Thymus (tissue), 11 donors: ENCODE measurements around the gene GOLPH3. TPM values are rescaled to one million over a fixed set of nuclear protein-coding genes. Genes with fewer than 3 reads are reported as not detected.
"Not testable (repeated sequence)": the region's sequence is repeated elsewhere in the genome, so short reads cannot be mapped to it uniquely, and the experiment has no call there.

ENCODE experiments used
- DNase-seq, 9 donors: peaks; one replicate each; pipeline ENCODE4 v3.0.0-alpha.2; 2013; ENCODE audit warnings: low spot score in 9 of 9, low read depth in 6 of 9, missing footprints in 1 of 9
- H3K27ac ChIP-seq, 2 donors: one replicate each; pipeline ENCODE4 v1.5.1; 2013; ENCODE audit warnings: control low read depth in 1 of 2, low read depth in 1 of 2, low read length in 1 of 2, mild to moderate bottlenecking in 1 of 2, moderate library complexity in 1 of 2
- H3K27me3 ChIP-seq, 2 donors: one replicate each; pipeline ENCODE4 v1.5.1; 2013; ENCODE audit warnings: low read length in 1 of 2; ENCODE audit not compliant: control insufficient read depth in 2 of 2, insufficient read depth in 1 of 2
- H3K36me3 ChIP-seq, 2 donors: one replicate each; pipeline ENCODE4 v1.5.1; 2013; ENCODE audit warnings: low read length in 1 of 2, mild to moderate bottlenecking in 1 of 2, moderate library complexity in 1 of 2; ENCODE audit not compliant: control insufficient read depth in 2 of 2, insufficient read depth in 2 of 2
- H3K4me1 ChIP-seq, 2 donors: one replicate each; pipeline ENCODE4 v1.5.1; 2013; ENCODE audit warnings: low read length in 2 of 2; ENCODE audit not compliant: control insufficient read depth in 2 of 2, insufficient read depth in 2 of 2
- H3K4me3 ChIP-seq, 2 donors: one replicate each; pipeline ENCODE4 v1.5.1; 2013; ENCODE audit warnings: low read length in 2 of 2, control low read depth in 1 of 2, mild to moderate bottlenecking in 1 of 2
- H3K9me3 ChIP-seq, 2 donors: one replicate each; pipeline ENCODE4 v1.5.1; 2013; ENCODE audit warnings: low read length in 1 of 2, mild to moderate bottlenecking in 1 of 2; ENCODE audit not compliant: control insufficient read depth in 2 of 2, insufficient read depth in 1 of 2
- WGBS: extraction: QIAGEN DNeasy Blood & Tissue Kit; methylation state at CpG from one replicate; pipeline ENCODE4 v1.1.7; 2013; 5-methylcytosine and 5-hydroxymethylcytosine counted together
- polyA plus RNA-seq: library from polyadenylated mRNA; stranded (reverse); fragments of 200-250 nt; gene quantifications from one replicate; pipeline ENCODE4 v1.2.3, GENCODE V29; 2013
- total RNA-seq: library from RNA; stranded (reverse); fragments of 120-200 nt; gene quantifications from one replicate; pipeline ENCODE4 v1.2.4, GENCODE V29; 2013
- donor health status: healthy.

Gene GOLPH3
- total and polyA plus RNA-seq, 2 donors = 42.9 to 76.9 TPM

- no peak for DNase-seq
- Histone ChIP-seq H3K36me3 (no peaks in the 10 kb centered on the region), H3K4me3 (no peak overlapping the region), H3K27me3 (no peaks in the 10 kb centered on the region), H3K9me3 (no peaks in the 10 kb centered on the region), H3K27ac (no peak overlapping the region), H3K4me1 (no peaks in the 10 kb centered on the region)
- whole genome bisulfite sequencing = 94% methylated on average over 24 of the region's 24 CpGs
These were observed 83.9 kb downstream of the GOLPH3 start for GRCh38 chr5:32090026-32090754.

DNA sequence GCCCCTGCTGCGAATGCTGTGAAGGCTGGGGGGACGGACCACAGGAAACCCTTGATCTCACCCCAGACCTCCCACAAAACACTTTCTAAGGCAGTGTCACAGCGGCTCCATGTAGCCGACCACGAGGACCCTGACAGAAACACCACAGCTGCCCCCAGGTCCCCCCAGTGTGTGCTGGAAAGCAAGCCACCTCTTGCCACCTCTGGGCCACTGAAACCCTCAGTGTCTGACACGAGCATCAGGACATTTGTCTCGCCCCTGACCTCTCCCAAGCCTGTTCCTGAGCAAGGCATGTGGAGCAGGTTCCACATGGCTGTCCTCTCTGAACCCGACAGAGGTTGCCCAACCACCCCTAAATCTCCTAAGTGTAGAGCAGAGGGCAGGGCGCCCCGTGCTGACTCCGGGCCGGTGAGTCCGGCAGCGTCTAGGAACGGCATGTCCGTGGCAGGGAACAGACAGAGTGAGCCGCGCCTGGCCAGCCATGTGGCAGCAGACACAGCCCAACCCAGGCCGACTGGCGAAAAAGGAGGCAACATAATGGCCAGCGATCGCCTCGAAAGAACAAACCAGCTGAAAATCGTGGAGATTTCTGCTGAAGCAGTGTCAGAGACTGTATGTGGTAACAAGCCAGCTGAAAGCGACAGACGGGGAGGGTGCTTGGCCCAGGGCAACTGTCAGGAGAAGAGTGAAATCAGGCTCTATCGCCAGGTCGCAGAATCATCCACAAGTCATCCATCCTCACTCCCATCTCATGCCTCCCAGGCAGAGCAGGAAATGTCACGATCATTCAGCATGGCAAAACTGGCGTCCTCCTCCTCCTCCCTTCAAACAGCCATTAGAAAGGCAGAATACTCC is 84.7 kb downstream of the GOLPH3 start:
- H3K27ac ChIP-seq = no peak overlapping the region
- H3K27me3 ChIP-seq = no peaks in the 10 kb centered on the region
- no peak for DNase-seq
- no peaks in the 10 kb centered on the region for H3K4me1 ChIP-seq
- H3K4me3 ChIP-seq = no peak overlapping the region
- 91% methylated on average over 30 of the region's 30 CpGs for WGBS
- no peaks in the 10 kb centered on the region for H3K9me3 ChIP-seq
- no peaks in the 10 kb centered on the region for H3K36me3 ChIP-seq

DNA sequence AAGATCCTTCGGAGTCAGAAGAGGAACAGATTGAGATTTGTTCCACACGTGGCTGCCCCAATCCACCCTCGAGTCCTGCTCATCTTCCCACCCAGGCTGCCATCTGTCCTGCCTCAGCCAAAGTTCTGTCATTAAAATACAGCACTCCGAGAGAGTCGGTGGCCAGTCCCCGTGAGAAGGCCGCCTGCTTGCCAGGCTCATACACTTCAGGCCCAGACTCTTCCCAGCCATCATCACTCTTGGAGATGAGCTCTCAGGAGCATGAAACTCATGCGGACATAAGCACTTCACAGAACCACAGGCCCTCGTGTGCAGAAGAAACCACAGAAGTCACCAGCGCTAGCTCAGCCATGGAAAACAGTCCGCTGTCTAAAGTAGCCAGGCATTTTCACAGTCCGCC is 85.9 kb downstream of the GOLPH3 start:
- no peaks in the 10 kb centered on the region for H3K4me1 ChIP-seq
- no peak overlapping the region for H3K4me3 ChIP-seq
- H3K36me3 ChIP-seq = no peaks in the 10 kb centered on the region
- 95% methylated on average over 12 of the region's 12 CpGs for WGBS
- H3K9me3 ChIP-seq = no peaks in the 10 kb centered on the region
- H3K27me3 ChIP-seq = no peaks in the 10 kb centered on the region
- no peak for DNase-seq
- H3K27ac ChIP-seq = no peak overlapping the region

DNA sequence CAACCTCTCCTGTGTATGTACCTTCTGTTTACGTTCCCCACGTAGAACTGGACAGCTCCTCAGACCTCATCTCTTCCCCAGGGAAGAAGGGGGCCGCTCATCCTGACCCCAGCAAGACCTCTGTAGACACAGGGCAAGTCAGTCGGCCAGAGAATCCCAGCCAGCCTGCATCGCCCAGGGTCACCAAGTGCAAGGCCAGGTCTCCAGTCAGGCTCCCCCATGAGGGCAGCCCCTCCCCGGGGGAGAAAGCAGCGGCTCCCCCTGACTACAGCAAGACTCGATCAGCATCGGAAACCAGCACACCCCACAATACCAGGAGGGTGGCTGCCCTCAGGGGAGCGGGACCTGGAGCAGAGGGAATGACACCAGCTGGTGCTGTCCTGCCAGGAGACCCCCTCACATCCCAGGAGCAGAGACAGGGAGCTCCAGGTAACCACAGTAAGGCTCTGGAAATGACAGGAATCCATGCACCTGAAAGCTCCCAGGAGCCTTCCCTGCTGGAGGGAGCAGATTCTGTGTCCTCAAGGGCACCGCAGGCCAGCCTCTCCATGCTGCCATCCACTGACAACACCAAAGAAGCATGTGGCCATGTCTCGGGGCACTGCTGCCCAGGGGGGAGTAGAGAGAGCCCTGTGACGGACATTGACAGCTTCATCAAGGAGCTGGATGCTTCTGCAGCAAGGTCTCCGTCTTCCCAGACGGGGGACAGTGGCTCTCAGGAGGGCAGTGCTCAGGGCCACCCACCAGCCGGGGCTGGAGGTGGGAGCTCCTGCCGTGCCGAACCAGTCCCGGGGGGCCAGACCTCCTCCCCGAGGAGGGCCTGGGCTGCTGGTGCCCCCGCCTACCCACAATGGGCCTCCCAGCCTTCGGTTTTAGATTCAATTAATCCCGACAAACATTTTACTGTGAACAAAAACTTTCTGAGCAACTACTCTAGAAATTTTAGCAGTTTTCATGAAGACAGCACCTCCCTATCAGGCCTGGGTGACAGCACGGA is 86.7 kb downstream of the GOLPH3 start:
- Histone ChIP-seq H3K27me3 (no peaks in the 10 kb centered on the region), H3K27ac (no peak overlapping the region), H3K9me3 (no peaks in the 10 kb centered on the region), H3K4me3 (no peak overlapping the region), H3K4me1 (no peaks in the 10 kb centered on the region), H3K36me3 (no peaks in the 10 kb centered on the region)
- WGBS = 95% methylated on average over 24 of the region's 24 CpGs
- no peak for DNase-seq

GRCh38 chr5:32083981-32084430 is 90.1 kb downstream of the GOLPH3 start:
- WGBS = 90% methylated on average over 10 of the region's 10 CpGs
- H3K4me1 ChIP-seq = no peaks in the 10 kb centered on the region
- no peak for DNase-seq

DNA sequence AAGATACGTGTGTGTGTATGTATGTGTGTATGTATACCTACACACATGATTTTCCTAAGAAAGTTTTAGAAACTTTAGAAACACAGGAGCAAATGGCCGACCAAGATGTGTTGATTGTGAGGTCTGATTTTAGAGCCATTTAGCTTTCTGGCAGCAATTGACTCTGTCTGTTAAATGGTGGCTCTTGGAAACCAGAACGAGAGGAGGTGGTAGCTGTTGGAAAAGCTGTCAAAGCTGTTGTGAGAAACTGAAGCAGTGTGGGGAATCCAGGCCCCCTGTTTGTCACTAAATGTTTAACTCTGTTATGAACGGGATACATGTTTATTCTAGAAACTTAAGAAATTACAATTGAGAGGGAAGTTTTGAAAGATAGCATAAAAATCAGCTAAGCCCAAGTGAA is 91.4 kb downstream of the GOLPH3 start:
- Histone ChIP-seq H3K27me3 (no peaks in the 10 kb centered on the region), H3K4me3 (no peak overlapping the region), H3K4me1 (no peaks in the 10 kb centered on the region), H3K9me3 (no peaks in the 10 kb centered on the region), H3K36me3 (no peaks in the 10 kb centered on the region), H3K27ac (no peak overlapping the region)
- 95% methylated on average over 4 of the region's 4 CpGs for WGBS
- DNase-seq = no peak

More at GRCh38 chr5:32083981-32084430, 90.1 kb downstream of the GOLPH3 start:
- Histone ChIP-seq H3K36me3 (no peaks in the 10 kb centered on the region), H3K9me3 (no peaks in the 10 kb centered on the region), H3K27me3 (no peaks in the 10 kb centered on the region), H3K27ac (no peak overlapping the region), H3K4me3 (no peak overlapping the region)

DNA sequence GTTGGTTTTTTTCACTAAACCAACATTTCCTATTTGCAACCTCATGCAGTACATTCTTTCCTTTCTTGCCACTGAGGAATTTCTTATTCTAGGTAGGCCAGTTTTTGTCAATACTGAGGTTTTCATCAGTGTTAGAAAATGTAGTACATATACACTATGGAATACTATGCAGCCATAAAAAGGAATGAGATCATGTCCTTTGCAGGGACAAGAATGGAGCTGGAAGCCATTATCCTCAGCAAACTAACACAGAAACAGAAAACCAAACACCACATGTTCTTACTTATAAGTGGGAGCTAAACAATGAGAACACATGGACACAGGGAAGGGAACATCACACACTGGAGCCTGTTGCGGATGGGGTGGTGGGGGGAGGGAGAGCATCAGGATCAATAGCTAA is 93.6 kb downstream of the GOLPH3 start:
- H3K27ac ChIP-seq, DNase-seq, H3K36me3 ChIP-seq, H3K4me1 ChIP-seq, H3K9me3 ChIP-seq, H3K27me3 ChIP-seq, H3K4me3 ChIP-seq: not testable (repeated sequence)
- 98% methylated on average over 1 of the region's 1 CpG for WGBS

DNA sequence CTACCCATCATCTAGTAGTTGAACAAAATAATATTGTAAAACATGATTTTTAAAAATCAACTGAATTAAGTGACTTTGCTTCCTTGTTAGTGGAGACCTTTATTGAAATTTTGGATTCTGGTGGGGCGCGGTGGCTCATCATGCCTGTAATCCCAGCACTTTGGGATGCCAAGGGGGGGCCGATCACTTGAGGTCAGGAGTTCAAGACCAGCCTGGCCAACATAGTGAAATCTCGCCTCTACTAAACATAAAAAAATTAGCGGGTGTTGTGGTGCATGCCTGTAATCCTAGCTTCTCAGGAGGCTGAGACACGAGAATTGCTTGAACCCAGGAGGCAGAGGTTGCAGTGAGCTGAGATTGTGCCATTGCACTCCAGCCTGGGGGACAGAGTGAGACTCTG is 95.3 kb downstream of the GOLPH3 start:
- H3K27me3 ChIP-seq, H3K9me3 ChIP-seq, H3K4me3 ChIP-seq, DNase-seq, H3K4me1 ChIP-seq, H3K27ac ChIP-seq, H3K36me3 ChIP-seq: not testable (repeated sequence)
- WGBS = 96% methylated on average over 6 of the region's 6 CpGs
